ENCODE results near the gene ST6GALNAC1. TPM values are rescaled to one million over a fixed set of nuclear protein-coding genes. Genes with fewer than 3 reads are reported as not detected.

ST6GALNAC1 gene
- total RNA-seq, 4 donors from 2014 or later: 0.83 to 4.9 (median 3.2) TPM

- H3K27ac ChIP-seq (replicated peaks in 1 of 4): no peak overlapping the region
- peaks cover 12 to 19% (median 17%) of the 10 kb centered on the region in 4 donors for H3K4me1 ChIP-seq
- intact Hi-C loops (cut with DNase I): no loop called here
- H3K9me3 ChIP-seq: no peaks in the 10 kb centered on the region
- H3K36me3 ChIP-seq: peaks cover 4 to 52% (median 45%) of the 10 kb centered on the region in 4 donors
- no peak overlapping the region for H3K4me3 ChIP-seq
- H3K27me3 ChIP-seq: no peaks in the 10 kb centered on the region
- TF ChIP-seq POLR2A (IDR thresholded peaks at IDR 0.05; ENCODE audit: low read depth): no peak
- no peak for TF ChIP-seq EP300 (IDR thresholded peaks at IDR 0.05)
- TF ChIP-seq POLR2AphosphoS5 (IDR thresholded peaks at IDR 0.05): no peak
- TF ChIP-seq, protein P1, sequence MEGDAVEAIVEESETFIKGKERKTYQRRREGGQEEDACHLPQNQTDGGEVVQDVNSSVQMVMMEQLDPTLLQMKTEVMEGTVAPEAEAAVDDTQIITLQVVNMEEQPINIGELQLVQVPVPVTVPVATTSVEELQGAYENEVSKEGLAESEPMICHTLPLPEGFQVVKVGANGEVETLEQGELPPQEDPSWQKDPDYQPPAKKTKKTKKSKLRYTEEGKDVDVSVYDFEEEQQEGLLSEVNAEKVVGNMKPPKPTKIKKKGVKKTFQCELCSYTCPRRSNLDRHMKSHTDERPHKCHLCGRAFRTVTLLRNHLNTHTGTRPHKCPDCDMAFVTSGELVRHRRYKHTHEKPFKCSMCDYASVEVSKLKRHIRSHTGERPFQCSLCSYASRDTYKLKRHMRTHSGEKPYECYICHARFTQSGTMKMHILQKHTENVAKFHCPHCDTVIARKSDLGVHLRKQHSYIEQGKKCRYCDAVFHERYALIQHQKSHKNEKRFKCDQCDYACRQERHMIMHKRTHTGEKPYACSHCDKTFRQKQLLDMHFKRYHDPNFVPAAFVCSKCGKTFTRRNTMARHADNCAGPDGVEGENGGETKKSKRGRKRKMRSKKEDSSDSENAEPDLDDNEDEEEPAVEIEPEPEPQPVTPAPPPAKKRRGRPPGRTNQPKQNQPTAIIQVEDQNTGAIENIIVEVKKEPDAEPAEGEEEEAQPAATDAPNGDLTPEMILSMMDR (IDR thresholded peaks at IDR 0.05): no peak
- WGBS: 87% methylated on average over 6 of the region's 6 CpGs
- DNase-seq (ENCODE audit: extremely low spot score): no peak
These were observed 33.1 kb upstream of the ST6GALNAC1 start for GRCh38 chr17:76676629-76677028.

GRCh38 chr17:76675648-76676047, 32.1 kb upstream of the ST6GALNAC1 start:
- Histone ChIP-seq H3K4me1 (peaks cover 12 to 17% (median 15%) of the 10 kb centered on the region in 4 donors), H3K4me3 (no peak overlapping the region), H3K27ac (replicated peaks in 1 of 4) (no peak overlapping the region), H3K27me3 (no peaks in the 10 kb centered on the region), H3K9me3 (no peaks in the 10 kb centered on the region), H3K36me3 (peaks cover 4 to 45% (median 42%) of the 10 kb centered on the region in 4 donors)
- WGBS: 95% methylated on average over 6 of the region's 6 CpGs
- TF ChIP-seq, protein P1 (IDR thresholded peaks at IDR 0.05): no peak
- TF ChIP-seq POLR2A (IDR thresholded peaks at IDR 0.05; ENCODE audit: low read depth) (no peak), EP300 (IDR thresholded peaks at IDR 0.05) (no peak), POLR2AphosphoS5 (IDR thresholded peaks at IDR 0.05) (no peak)
- intact Hi-C loops (cut with DNase I): no loop called here
- no peak for DNase-seq (ENCODE audit: extremely low spot score)

- intact Hi-C loops (cut with DNase I): loop anchor here (5.0 kb wide), 1 partner anchor 117 kb away; no protein-coding TSS in a partner anchor
- peaks cover 0 to 40% (median 36%) of the 10 kb centered on the region in 4 donors for H3K36me3 ChIP-seq
- H3K27ac ChIP-seq (replicated peaks in 1 of 4): no peak overlapping the region
- DNase-seq (ENCODE audit: extremely low spot score): no peak
- peaks cover 14 to 17% (median 15%) of the 10 kb centered on the region in 4 donors for H3K4me1 ChIP-seq
- H3K9me3 ChIP-seq: no peaks in the 10 kb centered on the region
- 100% methylated on average over 4 of the region's 5 CpGs for WGBS
- no peaks in the 10 kb centered on the region for H3K27me3 ChIP-seq
- no peak overlapping the region for H3K4me3 ChIP-seq
- TF ChIP-seq EP300 (IDR thresholded peaks at IDR 0.05) (no peak), POLR2AphosphoS5 (IDR thresholded peaks at IDR 0.05) (no peak), POLR2A (IDR thresholded peaks at IDR 0.05; ENCODE audit: low read depth) (no peak)
- TF ChIP-seq, protein P1 (IDR thresholded peaks at IDR 0.05): no peak
These were observed 31.0 kb upstream of the ST6GALNAC1 start for GRCh38 chr17:76674600-76674999.

DNA sequence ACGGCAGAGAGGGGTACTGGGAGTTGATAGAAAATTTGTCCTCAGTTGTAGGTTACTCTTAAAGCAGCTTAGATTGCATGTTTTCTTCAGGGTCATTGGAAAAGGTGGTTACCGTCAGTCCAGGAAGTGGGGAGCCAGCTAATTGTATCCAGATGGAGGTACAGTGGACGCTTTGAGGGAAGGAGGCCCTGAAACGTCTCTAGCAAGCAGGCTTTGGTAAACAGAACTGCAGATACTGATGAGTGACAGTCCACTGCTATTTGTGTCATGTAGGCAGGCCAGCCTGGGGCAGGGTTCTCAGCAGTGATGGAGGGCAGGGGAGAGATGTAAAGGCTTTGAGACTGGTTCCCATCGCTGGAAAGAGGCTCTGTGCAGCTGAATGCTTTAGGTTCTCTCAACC, 30.2 kb upstream of the ST6GALNAC1 start:
- TF ChIP-seq, protein P1 (IDR thresholded peaks at IDR 0.05): no peak
- TF ChIP-seq POLR2AphosphoS5 (IDR thresholded peaks at IDR 0.05) (no peak), POLR2A (IDR thresholded peaks at IDR 0.05; ENCODE audit: low read depth) (no peak), EP300 (IDR thresholded peaks at IDR 0.05) (no peak)
- 60% methylated on average over 5 of the region's 5 CpGs for WGBS
- no peak overlapping the region for H3K4me3 ChIP-seq
- no peaks in the 10 kb centered on the region for H3K27me3 ChIP-seq
- DNase-seq (ENCODE audit: extremely low spot score): no peak
- H3K36me3 ChIP-seq: peaks cover 0 to 33% (median 32%) of the 10 kb centered on the region in 4 donors
- no peaks in the 10 kb centered on the region for H3K9me3 ChIP-seq
- no peak overlapping the region for H3K27ac ChIP-seq (replicated peaks in 1 of 4)
- intact Hi-C loops (cut with DNase I): loop anchor here (5.0 kb wide), 1 partner anchor 116 kb away; no protein-coding TSS in a partner anchor
- H3K4me1 ChIP-seq: peaks cover 14 to 18% (median 15%) of the 10 kb centered on the region in 4 donors

- DNase-seq (ENCODE audit: extremely low spot score): no peak
- intact Hi-C loops (cut with DNase I): loop anchor here (5.0 kb wide), 1 partner anchor 116 kb away; no protein-coding TSS in a partner anchor
- H3K4me3 ChIP-seq: no peak overlapping the region
- TF ChIP-seq POLR2A (IDR thresholded peaks at IDR 0.05; ENCODE audit: low read depth) (no peak), POLR2AphosphoS5 (IDR thresholded peaks at IDR 0.05) (no peak), EP300 (IDR thresholded peaks at IDR 0.05) (no peak)
- TF ChIP-seq, protein P1 (IDR thresholded peaks at IDR 0.05): no peak
- peaks cover 0 to 25% (median 24%) of the 10 kb centered on the region in 4 donors for H3K36me3 ChIP-seq
- 89% methylated on average over 3 of the region's 3 CpGs for WGBS
- no peaks in the 10 kb centered on the region for H3K9me3 ChIP-seq
- peaks cover 14 to 23% (median 19%) of the 10 kb centered on the region in 4 donors for H3K4me1 ChIP-seq
- H3K27ac ChIP-seq (replicated peaks in 1 of 4): peak overlapping the region in 3 of 4 donors; percentile 0 to 35 (median 21)
- H3K27me3 ChIP-seq: no peaks in the 10 kb centered on the region
These were observed 29.3 kb upstream of the ST6GALNAC1 start for GRCh38 chr17:76672892-76673291.
